ENCODE results near the gene PER2.

GRCh38 chr2:238267341-238267710 lies 21.1 kb downstream of the PER2 start:
- TF ChIP-seq CTCF (conservative IDR thresholded peaks at IDR 0.05; ENCODE audit: low read depth, low read length) = no peak
- TF ChIP-seq POLR2A (IDR thresholded peaks at IDR 0.05; ENCODE audit: low read depth, low read length) = no peak
- TF ChIP-seq CEBPB (IDR thresholded peaks at IDR 0.05; ENCODE audit: low read depth, low read length) = no peak
- TF ChIP-seq RFX5 (IDR thresholded peaks at IDR 0.05; ENCODE audit: low read depth, low read length) = no peak
- TF ChIP-seq CHD1 (IDR thresholded peaks at IDR 0.05; ENCODE audit: low read depth, low read length) = no peak
- TF ChIP-seq BHLHE40 (IDR thresholded peaks at IDR 0.05; ENCODE audit: low read depth, low read length) = no peak
- TF ChIP-seq FOS (IDR thresholded peaks at IDR 0.05; ENCODE audit: low read depth, low read length) = no peak
- TF ChIP-seq ELK1 (IDR thresholded peaks at IDR 0.05; ENCODE audit: borderline replicate concordance, low read depth, low read length) = no peak
- TF ChIP-seq RCOR1 (IDR thresholded peaks at IDR 0.05; ENCODE audit: insufficient replicate concordance, low read length) = no peak
- TF ChIP-seq MAZ (IDR thresholded peaks at IDR 0.05; ENCODE audit: borderline replicate concordance, low read depth, low read length) = no peak
- no peak for TF ChIP-seq MAFK (IDR thresholded peaks at IDR 0.05; ENCODE audit: low read depth, low read length)
- no peak for TF ChIP-seq USF2 (IDR thresholded peaks at IDR 0.05; ENCODE audit: low read depth, low read length)

Data from IMR-90 (cell line).